22Rv1 (cell line): ENCODE data around the gene PLCB4.

Experiments
- ZFX ChIP-seq: fragments of 450-650 bp; IDR thresholded peaks from 2 replicates; pipeline ENCODE4 v1.6.1; 2017; ENCODE audit warnings: antibody characterized with exemption, borderline replicate concordance
- TF ChIP-seq, protein P1 (sequence below): fragments of 450-650 bp; IDR thresholded peaks from 2 replicates; pipeline ENCODE4 v1.5.1; 2017; ENCODE audit warnings: mild to moderate bottlenecking

DNA sequence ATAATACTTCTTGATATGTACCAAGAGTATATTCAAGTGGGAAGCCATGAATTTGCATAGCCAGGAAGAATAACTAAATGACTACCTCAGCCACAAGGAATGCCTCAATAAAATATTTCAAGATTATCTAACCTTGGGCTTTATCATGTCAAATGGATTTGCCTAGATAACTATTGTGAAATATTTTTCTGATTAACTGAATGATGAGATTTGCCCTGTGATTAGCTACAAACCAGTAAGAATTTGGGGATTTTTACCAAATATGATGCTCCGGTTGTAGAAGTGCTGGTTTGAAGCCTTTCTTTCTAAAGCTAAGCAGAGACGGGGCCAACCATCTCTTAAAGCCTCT lies 319.9 kb downstream of the PLCB4 start:
- TF ChIP-seq, protein P1, sequence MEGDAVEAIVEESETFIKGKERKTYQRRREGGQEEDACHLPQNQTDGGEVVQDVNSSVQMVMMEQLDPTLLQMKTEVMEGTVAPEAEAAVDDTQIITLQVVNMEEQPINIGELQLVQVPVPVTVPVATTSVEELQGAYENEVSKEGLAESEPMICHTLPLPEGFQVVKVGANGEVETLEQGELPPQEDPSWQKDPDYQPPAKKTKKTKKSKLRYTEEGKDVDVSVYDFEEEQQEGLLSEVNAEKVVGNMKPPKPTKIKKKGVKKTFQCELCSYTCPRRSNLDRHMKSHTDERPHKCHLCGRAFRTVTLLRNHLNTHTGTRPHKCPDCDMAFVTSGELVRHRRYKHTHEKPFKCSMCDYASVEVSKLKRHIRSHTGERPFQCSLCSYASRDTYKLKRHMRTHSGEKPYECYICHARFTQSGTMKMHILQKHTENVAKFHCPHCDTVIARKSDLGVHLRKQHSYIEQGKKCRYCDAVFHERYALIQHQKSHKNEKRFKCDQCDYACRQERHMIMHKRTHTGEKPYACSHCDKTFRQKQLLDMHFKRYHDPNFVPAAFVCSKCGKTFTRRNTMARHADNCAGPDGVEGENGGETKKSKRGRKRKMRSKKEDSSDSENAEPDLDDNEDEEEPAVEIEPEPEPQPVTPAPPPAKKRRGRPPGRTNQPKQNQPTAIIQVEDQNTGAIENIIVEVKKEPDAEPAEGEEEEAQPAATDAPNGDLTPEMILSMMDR: no peak
- TF ChIP-seq ZFX: no peak
